Measurements from ENCODE around the gene TPO. TPM values are rescaled to one million over a fixed set of nuclear protein-coding genes. Genes with fewer than 3 reads are reported as not detected.
A peak's percentile ranks its signal among the peaks of the same experiment; 100 is the strongest.

TPO gene
- total RNA-seq, 4 donors from 2014 or later = 0.70 to 46.2 (median 6.8) TPM

DNA sequence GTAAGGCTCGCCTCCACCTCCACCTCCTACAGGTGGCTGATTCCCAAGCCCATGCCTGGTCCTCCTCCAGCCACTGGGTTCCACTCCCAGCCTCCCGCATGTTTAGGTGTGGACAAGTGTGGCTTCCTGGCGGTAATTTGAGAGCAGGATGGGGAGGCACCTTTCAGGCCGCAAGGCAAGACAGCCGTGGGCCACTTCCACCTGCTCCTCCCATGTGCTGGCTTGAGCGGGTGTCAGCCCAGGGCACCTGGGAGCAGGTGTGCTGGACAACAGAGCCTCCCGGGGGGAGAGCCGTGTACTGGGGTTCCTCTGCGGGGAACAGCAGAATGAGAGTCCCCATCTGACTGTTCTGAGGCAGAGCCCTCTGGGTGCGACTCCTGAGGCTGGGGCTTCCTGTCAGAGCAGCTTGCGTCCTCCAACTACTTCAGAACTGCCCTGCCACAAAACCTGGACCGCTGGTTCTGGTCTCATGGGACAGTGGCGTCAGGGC lies 83.9 kb downstream of the TPO start:
- TF ChIP-seq, protein P1, sequence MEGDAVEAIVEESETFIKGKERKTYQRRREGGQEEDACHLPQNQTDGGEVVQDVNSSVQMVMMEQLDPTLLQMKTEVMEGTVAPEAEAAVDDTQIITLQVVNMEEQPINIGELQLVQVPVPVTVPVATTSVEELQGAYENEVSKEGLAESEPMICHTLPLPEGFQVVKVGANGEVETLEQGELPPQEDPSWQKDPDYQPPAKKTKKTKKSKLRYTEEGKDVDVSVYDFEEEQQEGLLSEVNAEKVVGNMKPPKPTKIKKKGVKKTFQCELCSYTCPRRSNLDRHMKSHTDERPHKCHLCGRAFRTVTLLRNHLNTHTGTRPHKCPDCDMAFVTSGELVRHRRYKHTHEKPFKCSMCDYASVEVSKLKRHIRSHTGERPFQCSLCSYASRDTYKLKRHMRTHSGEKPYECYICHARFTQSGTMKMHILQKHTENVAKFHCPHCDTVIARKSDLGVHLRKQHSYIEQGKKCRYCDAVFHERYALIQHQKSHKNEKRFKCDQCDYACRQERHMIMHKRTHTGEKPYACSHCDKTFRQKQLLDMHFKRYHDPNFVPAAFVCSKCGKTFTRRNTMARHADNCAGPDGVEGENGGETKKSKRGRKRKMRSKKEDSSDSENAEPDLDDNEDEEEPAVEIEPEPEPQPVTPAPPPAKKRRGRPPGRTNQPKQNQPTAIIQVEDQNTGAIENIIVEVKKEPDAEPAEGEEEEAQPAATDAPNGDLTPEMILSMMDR (IDR thresholded peaks at IDR 0.05) = no peak
- no peak for TF ChIP-seq POLR2A (IDR thresholded peaks at IDR 0.05)

DNA sequence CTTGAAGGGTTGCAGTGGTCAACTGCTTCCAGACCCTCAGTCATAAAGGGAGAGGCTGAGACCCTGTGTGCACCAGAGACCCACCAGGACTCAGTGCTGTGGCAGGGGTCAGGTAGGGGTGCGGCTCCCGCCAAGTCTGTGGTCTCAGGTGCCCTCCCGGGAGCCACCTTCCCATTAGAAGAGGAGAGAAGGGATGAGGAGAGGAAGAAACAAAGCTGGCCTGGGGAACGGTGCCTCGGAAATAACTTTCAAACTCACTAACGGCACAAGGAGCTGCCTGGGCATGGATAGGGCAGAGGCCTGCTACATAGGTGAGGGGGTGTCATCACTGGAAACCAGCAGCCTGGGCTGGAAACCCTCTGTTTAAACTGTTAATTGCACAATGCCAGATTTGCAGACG lies 84.9 kb downstream of the TPO start:
- no peaks in the 10 kb centered on the region for H3K9me3 ChIP-seq
- H3K27ac ChIP-seq = no peak overlapping the region
- peak in 2 of 3 donors; percentile 21 to 23 for DNase-seq
- no peak overlapping the region for H3K4me3 ChIP-seq
- TF ChIP-seq, protein P1 (IDR thresholded peaks at IDR 0.05) = no peak
- no peak for TF ChIP-seq POLR2A (IDR thresholded peaks at IDR 0.05)
- no peaks in the 10 kb centered on the region for H3K36me3 ChIP-seq
- no peaks in the 10 kb centered on the region for H3K4me1 ChIP-seq
- no peaks in the 10 kb centered on the region for H3K27me3 ChIP-seq

More for the DNA sequence above, 83.9 kb downstream of the TPO start:
- no peaks in the 10 kb centered on the region for H3K9me3 ChIP-seq
- H3K27me3 ChIP-seq = no peaks in the 10 kb centered on the region
- H3K27ac ChIP-seq = no peak overlapping the region
- H3K36me3 ChIP-seq = no peaks in the 10 kb centered on the region
- no peak overlapping the region for H3K4me3 ChIP-seq
- DNase-seq = peak in 2 of 3 donors; percentile 26 to 34
- H3K4me1 ChIP-seq = no peaks in the 10 kb centered on the region

DNA sequence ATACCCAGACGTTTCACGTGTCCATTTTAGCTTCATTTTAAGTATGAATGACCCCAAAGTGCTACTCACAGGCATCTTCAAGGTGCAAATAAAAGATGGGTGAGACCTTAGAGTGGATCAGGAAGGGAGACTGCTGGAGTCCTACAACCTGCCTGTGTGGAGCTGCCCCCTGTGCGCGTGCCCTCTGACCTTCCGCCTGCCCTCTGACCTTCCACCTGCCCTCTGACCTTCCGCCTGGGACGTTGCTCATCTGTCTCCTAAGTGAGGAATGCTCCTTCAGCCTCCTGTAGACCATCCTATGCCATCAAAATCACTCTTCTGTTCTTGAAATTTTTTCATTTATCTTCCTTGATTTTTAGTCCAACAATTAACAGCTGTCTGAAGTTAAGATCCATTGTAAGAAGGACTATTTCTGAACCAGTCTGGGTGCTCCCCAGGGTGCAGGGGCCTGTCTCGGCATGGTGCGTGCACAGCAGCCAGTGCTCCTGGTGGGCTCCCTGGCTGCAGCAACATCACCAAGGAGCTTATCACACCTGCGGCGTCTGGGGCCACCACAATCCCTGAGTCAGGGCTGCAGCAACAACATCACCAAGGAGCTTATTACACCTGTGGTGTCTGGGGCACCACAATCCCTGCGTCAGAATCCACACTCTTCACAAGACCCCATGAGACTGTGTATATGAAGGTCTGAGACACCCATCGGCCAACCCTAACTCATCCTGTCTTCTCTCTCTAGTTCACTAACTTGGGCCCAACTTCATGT lies 86.0 kb downstream of the TPO start:
- no peak overlapping the region for H3K4me3 ChIP-seq
- no peak for TF ChIP-seq POLR2A (IDR thresholded peaks at IDR 0.05)
- TF ChIP-seq, protein P1 (IDR thresholded peaks at IDR 0.05) = no peak
- no peaks in the 10 kb centered on the region for H3K27me3 ChIP-seq
- H3K36me3 ChIP-seq = no peaks in the 10 kb centered on the region
- no peak for DNase-seq
- no peak overlapping the region for H3K27ac ChIP-seq
- no peaks in the 10 kb centered on the region for H3K9me3 ChIP-seq
- H3K4me1 ChIP-seq = no peaks in the 10 kb centered on the region

DNA sequence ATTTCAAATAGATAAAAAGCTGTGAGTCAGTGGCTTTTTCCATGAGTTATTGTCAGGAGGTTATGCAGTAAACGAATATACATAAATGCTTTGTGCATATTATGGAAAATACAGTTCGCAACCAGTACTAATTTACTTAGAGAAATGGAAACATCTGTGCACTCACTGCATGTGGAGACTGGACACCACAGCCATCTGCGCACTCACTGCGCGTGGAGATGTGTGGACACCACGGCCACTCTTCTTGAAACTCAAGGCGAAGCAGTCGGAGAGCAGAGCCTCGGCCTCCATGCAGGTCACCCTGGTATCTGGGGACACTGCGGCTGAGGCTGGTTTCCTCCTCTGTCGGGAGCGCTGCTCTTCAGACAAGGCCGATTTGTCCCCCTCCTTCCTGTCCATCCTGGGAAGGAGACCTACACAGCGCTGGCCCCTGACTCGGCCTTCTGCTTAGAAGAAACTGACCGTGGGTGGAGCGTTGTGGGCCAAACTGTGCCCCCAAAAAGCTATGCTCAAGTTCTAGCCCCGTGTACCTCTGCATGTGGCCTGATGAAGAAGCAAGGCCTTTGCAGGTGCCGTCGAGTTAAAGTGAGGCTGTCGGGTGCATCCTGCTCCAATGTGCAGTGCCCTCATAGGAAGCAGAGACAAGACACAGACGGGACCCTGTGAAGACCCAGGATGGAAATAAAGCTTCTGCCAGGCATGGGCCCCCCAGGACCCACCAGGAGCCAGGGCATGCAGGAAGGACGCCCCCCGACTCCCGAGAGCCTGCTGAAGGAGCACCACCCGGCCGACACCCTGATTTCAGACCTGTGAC lies 88.0 kb downstream of the TPO start:
- Histone ChIP-seq H3K36me3 (no peaks in the 10 kb centered on the region), H3K4me1 (no peaks in the 10 kb centered on the region), H3K4me3 (no peak overlapping the region), H3K27me3 (no peaks in the 10 kb centered on the region), H3K27ac (no peak overlapping the region), H3K9me3 (no peaks in the 10 kb centered on the region)
- TF ChIP-seq, protein P1 (IDR thresholded peaks at IDR 0.05) = no peak
- no peak for TF ChIP-seq POLR2A (IDR thresholded peaks at IDR 0.05)
- DNase-seq = no peak

DNA sequence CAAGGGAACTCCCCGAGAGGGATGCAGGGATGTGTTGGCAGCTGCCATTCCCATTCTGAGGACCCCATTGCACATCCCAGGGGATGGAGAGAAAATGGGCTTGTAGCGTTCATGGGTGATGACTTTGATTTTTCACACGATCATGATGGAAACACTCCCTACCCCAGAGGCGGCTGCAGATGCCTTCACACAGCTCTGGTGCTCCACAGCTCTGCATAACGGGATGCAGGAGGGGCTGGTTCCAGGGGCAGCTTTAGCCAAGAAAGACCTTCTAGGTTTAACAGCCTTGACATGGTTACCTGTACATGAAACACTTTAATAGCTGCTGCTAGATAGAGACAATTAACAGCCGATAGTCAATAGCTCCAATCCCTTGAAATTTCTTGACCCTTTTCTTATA lies 88.7 kb downstream of the TPO start:
- no peaks in the 10 kb centered on the region for H3K9me3 ChIP-seq
- TF ChIP-seq POLR2A (IDR thresholded peaks at IDR 0.05) = no peak
- TF ChIP-seq, protein P1 (IDR thresholded peaks at IDR 0.05) = no peak
- no peaks in the 10 kb centered on the region for H3K36me3 ChIP-seq
- no peaks in the 10 kb centered on the region for H3K4me1 ChIP-seq
- H3K4me3 ChIP-seq = no peak overlapping the region
- DNase-seq = no peak
- no peak overlapping the region for H3K27ac ChIP-seq
- H3K27me3 ChIP-seq = no peaks in the 10 kb centered on the region

Measured in Peyer's patch (tissue), 4 donors.